Brain microvascular endothelial cell (primary cell): ENCODE results near the gene GSN.

Source experiments
- DNase-seq: peaks from one replicate; pipeline ENCODE4 v3.0.0-alpha.2; 2020
- H3K27ac ChIP-seq: fragments of 250-450 bp; sonication (Bioruptor Pico); 2 replicates; pipeline ENCODE4 v1.5.1; 2020; ENCODE audit warnings: mild to moderate bottlenecking, moderate library complexity
- H3K27me3 ChIP-seq: fragments of 250-450 bp; sonication (Bioruptor Pico); replicated peaks from 2 replicates; pipeline ENCODE4 v1.5.1; 2020; ENCODE audit warnings: mild to moderate bottlenecking
- H3K36me3 ChIP-seq: fragments of 250-450 bp; sonication (Bioruptor Pico); replicated peaks from 2 replicates; pipeline ENCODE4 v1.5.1; 2020; ENCODE audit warnings: mild to moderate bottlenecking
- H3K4me3 ChIP-seq: 2 replicates; pipeline ENCODE4 v1.5.1; 2011; ENCODE audit warnings: low read depth, mild to moderate bottlenecking, control low read depth, low read length, moderate library complexity
- CTCF ChIP-seq: IDR thresholded peaks from 2 replicates; pipeline ENCODE4 v1.5.1; 2011; ENCODE audit warnings: low read depth, mild to moderate bottlenecking, moderate library complexity, low read length, control low read depth, inconsistent platforms; ENCODE audit errors: missing control alignments
- in situ Hi-C: cut with HindIII; loops from 2 replicates; pipeline ENCODE4 v1.10.0; 2017; ENCODE audit warnings: low sequenced_read_pairs, low pct_ligation_motif_present

Gene GSN

GRCh38 chr9:121233906-121234831 is 33.8 kb upstream of the GSN start:
- DNase-seq, result peak; percentile 51
- in situ Hi-C loops, result no loop called here
- Histone ChIP-seq H3K27ac (peak overlapping the region; percentile 31), H3K27me3 (no peaks in the 10 kb centered on the region), H3K36me3 (no peaks in the 10 kb centered on the region), H3K4me3 (no peak overlapping the region)
- TF ChIP-seq CTCF, result no peak

GRCh38 chr9:121234832-121235161 is 33.2 kb upstream of the GSN start:
- H3K27ac ChIP-seq, result no peak overlapping the region
- no peaks in the 10 kb centered on the region for H3K27me3 ChIP-seq
- no peak for DNase-seq
- H3K36me3 ChIP-seq, result no peaks in the 10 kb centered on the region
- TF ChIP-seq CTCF, result no peak
- in situ Hi-C loops, result no loop called here
- no peak overlapping the region for H3K4me3 ChIP-seq

GRCh38 chr9:121235512-121235911 is 32.5 kb upstream of the GSN start:
- in situ Hi-C loops, result no loop called here

GRCh38 chr9:121237916-121238315 is 30.0 kb upstream of the GSN start:
- no peaks in the 10 kb centered on the region for H3K36me3 ChIP-seq
- no peak overlapping the region for H3K4me3 ChIP-seq
- no peak for TF ChIP-seq CTCF
- no peaks in the 10 kb centered on the region for H3K27me3 ChIP-seq
- DNase-seq, result no peak
- in situ Hi-C loops, result no loop called here
- no peak overlapping the region for H3K27ac ChIP-seq

More at GRCh38 chr9:121235512-121235911, 32.5 kb upstream of the GSN start:
- DNase-seq, result no peak
- Histone ChIP-seq H3K27ac (no peak overlapping the region), H3K36me3 (no peaks in the 10 kb centered on the region), H3K27me3 (no peaks in the 10 kb centered on the region), H3K4me3 (no peak overlapping the region)
- no peak for TF ChIP-seq CTCF

GRCh38 chr9:121239071-121239470 is 28.9 kb upstream of the GSN start:
- in situ Hi-C loops, result no loop called here
- Histone ChIP-seq H3K4me3 (no peak overlapping the region), H3K36me3 (no peaks in the 10 kb centered on the region), H3K27me3 (no peaks in the 10 kb centered on the region), H3K27ac (no peak overlapping the region)
- TF ChIP-seq CTCF, result no peak
- no peak for DNase-seq

- Histone ChIP-seq H3K4me3 (no peak overlapping the region), H3K27me3 (no peaks in the 10 kb centered on the region), H3K27ac (no peak overlapping the region), H3K36me3 (no peaks in the 10 kb centered on the region)
- no peak for DNase-seq
- no peak for TF ChIP-seq CTCF
- in situ Hi-C loops, result no loop called here
These were observed 28.1 kb upstream of the GSN start for GRCh38 chr9:121239851-121240250.
